Measurements from ENCODE around the gene PDE4C. TPM values are rescaled to one million over a fixed set of nuclear protein-coding genes. Genes with fewer than 3 reads are reported as not detected.

Gene PDE4C
- total and polyA plus RNA-seq, 2 experiments from 2014 or later = 0.10 to 0.43 TPM

DNA sequence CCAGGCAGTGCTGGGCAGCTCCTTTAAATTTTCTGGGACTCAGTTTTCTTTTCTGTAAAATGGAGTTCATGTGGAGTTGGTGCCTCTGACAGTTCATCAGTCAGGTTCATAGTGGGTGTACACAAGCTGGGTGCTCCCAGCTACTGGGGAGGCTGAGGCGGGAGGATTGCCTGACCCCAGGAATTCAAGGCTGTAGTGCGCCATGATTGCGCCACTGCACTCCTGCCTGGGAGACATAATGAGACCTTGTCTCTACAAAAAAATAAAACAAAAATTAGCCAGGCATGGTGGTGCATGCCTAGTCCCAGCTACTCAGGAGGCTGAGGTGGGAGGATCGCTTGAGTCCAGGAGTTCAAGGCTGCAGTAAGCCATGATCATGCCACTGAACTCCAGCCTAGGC, 26.9 kb upstream of the PDE4C start:
- Histone ChIP-seq H3K4me3 (no peak overlapping the region), H3K9me2 (replicated peaks; ENCODE audit: insufficient read depth) (no peaks in the 10 kb centered on the region), H3K27me3 (peaks cover 14% of the 10 kb centered on the region), H3K4me1 (ENCODE audit: insufficient read depth) (peaks cover 1% of the 10 kb centered on the region), H3K79me2 (no peaks in the 10 kb centered on the region), H3K9me3 (ENCODE audit: low read depth) (no peaks in the 10 kb centered on the region), H3K36me3 (replicated peaks; ENCODE audit: insufficient read depth, low read depth) (no peaks in the 10 kb centered on the region), H2AFZ (no peak overlapping the region), H3K4me2 (no peak overlapping the region), H3K27ac (no peak overlapping the region), H4K20me1 (ENCODE audit: insufficient read depth, poor library complexity, severe bottlenecking) (no peaks in the 10 kb centered on the region)
- no peak for DNase-seq (ENCODE audit: low spot score)
- TF ChIP-seq EZH2 (IDR thresholded peaks at IDR 0.05; ENCODE audit: borderline replicate concordance) = no peak
- WGBS (ENCODE audit: low lambda C conversion rate, missing lambda C conversion rate) = 91% methylated on average over 4 of the region's 4 CpGs

GRCh38 chr19:18252370-18252717, 26.1 kb upstream of the PDE4C start:
- TF ChIP-seq, protein P1, sequence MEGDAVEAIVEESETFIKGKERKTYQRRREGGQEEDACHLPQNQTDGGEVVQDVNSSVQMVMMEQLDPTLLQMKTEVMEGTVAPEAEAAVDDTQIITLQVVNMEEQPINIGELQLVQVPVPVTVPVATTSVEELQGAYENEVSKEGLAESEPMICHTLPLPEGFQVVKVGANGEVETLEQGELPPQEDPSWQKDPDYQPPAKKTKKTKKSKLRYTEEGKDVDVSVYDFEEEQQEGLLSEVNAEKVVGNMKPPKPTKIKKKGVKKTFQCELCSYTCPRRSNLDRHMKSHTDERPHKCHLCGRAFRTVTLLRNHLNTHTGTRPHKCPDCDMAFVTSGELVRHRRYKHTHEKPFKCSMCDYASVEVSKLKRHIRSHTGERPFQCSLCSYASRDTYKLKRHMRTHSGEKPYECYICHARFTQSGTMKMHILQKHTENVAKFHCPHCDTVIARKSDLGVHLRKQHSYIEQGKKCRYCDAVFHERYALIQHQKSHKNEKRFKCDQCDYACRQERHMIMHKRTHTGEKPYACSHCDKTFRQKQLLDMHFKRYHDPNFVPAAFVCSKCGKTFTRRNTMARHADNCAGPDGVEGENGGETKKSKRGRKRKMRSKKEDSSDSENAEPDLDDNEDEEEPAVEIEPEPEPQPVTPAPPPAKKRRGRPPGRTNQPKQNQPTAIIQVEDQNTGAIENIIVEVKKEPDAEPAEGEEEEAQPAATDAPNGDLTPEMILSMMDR (IDR thresholded peaks at IDR 0.05; ENCODE audit: poor library complexity) = no peak
- TF ChIP-seq EZH2phosphoT487 (IDR thresholded peaks at IDR 0.05; ENCODE audit: low read depth, severe bottlenecking, unreplicated experiment) = no peak
- TF ChIP-seq EZH2 (IDR thresholded peaks at IDR 0.05; ENCODE audit: borderline replicate concordance) = no peak
- no peaks in the 10 kb centered on the region for H4K20me1 ChIP-seq (ENCODE audit: insufficient read depth, poor library complexity, severe bottlenecking)
- DNase-seq (ENCODE audit: low spot score) = no peak

DNA sequence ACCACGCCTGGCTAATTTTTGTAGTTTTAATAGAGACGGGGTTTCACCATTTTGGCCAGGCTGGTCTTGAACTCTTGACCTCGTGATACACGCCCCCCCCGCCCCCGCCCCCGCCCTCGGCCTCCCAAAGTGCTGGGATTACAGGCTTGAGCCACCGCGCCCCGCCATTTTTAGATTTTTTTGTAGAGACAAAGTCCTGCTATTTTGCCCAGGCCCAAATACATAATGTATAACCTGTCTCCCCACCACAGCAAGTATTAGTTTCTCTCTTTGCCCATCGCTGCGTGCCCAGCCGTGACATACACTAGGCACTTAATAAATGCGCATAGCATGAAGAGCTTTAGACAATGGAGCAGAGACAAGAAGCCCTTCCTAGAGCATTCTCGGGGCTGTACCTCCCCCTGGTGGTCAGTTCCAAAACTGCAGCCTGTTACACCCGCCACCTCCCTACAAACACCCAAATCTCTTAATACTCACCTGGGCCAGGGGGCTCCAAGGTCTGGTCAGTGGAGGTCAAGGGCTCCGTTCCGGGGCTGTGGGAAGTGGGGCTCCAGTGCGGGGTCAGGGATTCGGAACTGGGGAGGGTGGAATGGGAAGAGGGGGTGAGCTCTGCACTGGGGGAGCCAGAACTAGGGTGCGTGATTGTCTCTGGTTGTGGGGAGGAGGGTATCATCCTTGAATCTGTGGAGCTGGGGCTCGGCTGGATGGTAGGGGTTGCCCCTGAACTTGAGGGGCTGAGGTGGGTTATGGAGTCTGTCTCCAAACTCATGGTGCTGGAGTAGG, 25.5 kb upstream of the PDE4C start:
- Histone ChIP-seq H3K4me1 (ENCODE audit: insufficient read depth) (peaks cover 2% of the 10 kb centered on the region), H3K4me2 (no peak overlapping the region), H3K36me3 (replicated peaks; ENCODE audit: insufficient read depth, low read depth) (no peaks in the 10 kb centered on the region), H3K79me2 (no peaks in the 10 kb centered on the region), H3K9me2 (replicated peaks; ENCODE audit: insufficient read depth) (no peaks in the 10 kb centered on the region), H3K27me3 (peaks cover 14% of the 10 kb centered on the region), H3K27ac (no peak overlapping the region), H3K4me3 (no peak overlapping the region), H4K20me1 (ENCODE audit: insufficient read depth, poor library complexity, severe bottlenecking) (no peaks in the 10 kb centered on the region), H2AFZ (no peak overlapping the region), H3K9me3 (ENCODE audit: low read depth) (no peaks in the 10 kb centered on the region)
- DNase-seq (ENCODE audit: low spot score) = peak; percentile 79
- WGBS (ENCODE audit: low lambda C conversion rate, missing lambda C conversion rate) = 24% methylated on average over 18 of the region's 23 CpGs
- no peak for TF ChIP-seq EZH2 (IDR thresholded peaks at IDR 0.05; ENCODE audit: borderline replicate concordance)
- TF ChIP-seq, protein P1 (IDR thresholded peaks at IDR 0.05; ENCODE audit: poor library complexity) = peak; percentile 96

More at GRCh38 chr19:18252370-18252717, 26.1 kb upstream of the PDE4C start:
- Histone ChIP-seq H3K27ac (no peak overlapping the region), H3K36me3 (replicated peaks; ENCODE audit: insufficient read depth, low read depth) (no peaks in the 10 kb centered on the region), H3K9me3 (ENCODE audit: low read depth) (no peaks in the 10 kb centered on the region), H3K27me3 (peaks cover 14% of the 10 kb centered on the region), H3K79me2 (no peaks in the 10 kb centered on the region), H2AFZ (no peak overlapping the region), H3K4me1 (ENCODE audit: insufficient read depth) (peaks cover 2% of the 10 kb centered on the region), H3K9me2 (replicated peaks; ENCODE audit: insufficient read depth) (no peaks in the 10 kb centered on the region), H3K4me2 (no peak overlapping the region), H3K4me3 (no peak overlapping the region)
- 88% methylated on average over 7 of the region's 7 CpGs for WGBS (ENCODE audit: low lambda C conversion rate, missing lambda C conversion rate)

- no peaks in the 10 kb centered on the region for H4K20me1 ChIP-seq (ENCODE audit: insufficient read depth, poor library complexity, severe bottlenecking)
- TF ChIP-seq EZH2phosphoT487 (IDR thresholded peaks at IDR 0.05; ENCODE audit: low read depth, severe bottlenecking, unreplicated experiment) (no peak), EZH2 (IDR thresholded peaks at IDR 0.05; ENCODE audit: borderline replicate concordance) (no peak)
- TF ChIP-seq, protein P1 (IDR thresholded peaks at IDR 0.05; ENCODE audit: poor library complexity) = no peak
- no peaks in the 10 kb centered on the region for H3K9me2 ChIP-seq (replicated peaks; ENCODE audit: insufficient read depth)
- no peak overlapping the region for H3K4me2 ChIP-seq
- peaks cover 2% of the 10 kb centered on the region for H3K4me1 ChIP-seq (ENCODE audit: insufficient read depth)
- H3K36me3 ChIP-seq (replicated peaks; ENCODE audit: insufficient read depth, low read depth) = no peaks in the 10 kb centered on the region
- no peak overlapping the region for H3K4me3 ChIP-seq
- 96% methylated on average over 5 of the region's 5 CpGs for WGBS (ENCODE audit: low lambda C conversion rate, missing lambda C conversion rate)
- H3K27me3 ChIP-seq = peaks cover 12% of the 10 kb centered on the region
- H2AFZ ChIP-seq = no peak overlapping the region
- H3K79me2 ChIP-seq = no peaks in the 10 kb centered on the region
- no peak overlapping the region for H3K27ac ChIP-seq
- no peaks in the 10 kb centered on the region for H3K9me3 ChIP-seq (ENCODE audit: low read depth)
- no peak for DNase-seq (ENCODE audit: low spot score)
These were observed 23.6 kb upstream of the PDE4C start for GRCh38 chr19:18249834-18250233.

All from hepatocyte (in vitro differentiated cells).